Activated CD4-positive, alpha-beta T cell treated with anti-CD3 and anti-CD28 coated beads, Interleukin-2, amount 10 ng/mL, durations not matched to agents 7 days and 5 days (primary cell): ENCODE data around the gene GOLGA6D. TPM values are rescaled to one million over a fixed set of nuclear protein-coding genes. Genes with fewer than 3 reads are reported as not detected.
"Not testable (repeated sequence)": the region's sequence is repeated elsewhere in the genome, so short reads cannot be mapped to it uniquely, and the experiment has no call there.

Experiments used
- CTCF ChIA-PET: fragments of 350-600 bp; sonication (Branson Sonifier 250); formaldehyde crosslinking; loops from one replicate; lab custom pipeline; 2021; ENCODE audit warnings: antibody characterized with exemption; lab: Charles Lee
- POLR2A ChIA-PET: fragments of 350-600 bp; sonication (Branson Sonifier 250); formaldehyde crosslinking; loops from one replicate; lab custom pipeline; 2021; ENCODE audit warnings: antibody characterized with exemption; lab: Charles Lee
- DNase-seq: peaks from one replicate; pipeline ENCODE4 v3.0.0-alpha.2; 2020
- H3K27ac Mint-ChIP-seq: one replicate; pipeline ENCODE4 v1.8.0; 2021; ENCODE audit warnings: mild to moderate bottlenecking, moderate library complexity, mixed read lengths
- H3K27me3 Mint-ChIP-seq: one replicate; pipeline ENCODE4 v1.8.0; 2021; ENCODE audit warnings: mixed read lengths
- H3K36me3 Mint-ChIP-seq: one replicate; pipeline ENCODE4 v1.8.0; 2021; ENCODE audit warnings: low read depth, mixed read lengths
- H3K4me1 Mint-ChIP-seq: one replicate; pipeline ENCODE4 v1.8.0; 2021; ENCODE audit warnings: mixed read lengths
- H3K4me3 Mint-ChIP-seq: one replicate; pipeline ENCODE4 v1.8.0; 2021; ENCODE audit warnings: mild to moderate bottlenecking, moderate library complexity, mixed read lengths
- H3K9me3 Mint-ChIP-seq: one replicate; pipeline ENCODE4 v1.8.0; 2021; ENCODE audit warnings: mixed read lengths
- total RNA-seq, 2 experiments: library from RNA; stranded (reverse); gene quantifications; one replicate each; pipeline ENCODE4 v1.2.3, GENCODE V29; 2021

GOLGA6D gene
- total RNA-seq, 2 experiments from 2014 or later, result not detected

GRCh38 chr15:75302753-75303152, 20.1 kb downstream of the GOLGA6D start:
- POLR2A ChIA-PET, H3K9me3 Mint-ChIP-seq, H3K27ac Mint-ChIP-seq, CTCF ChIA-PET, H3K36me3 Mint-ChIP-seq, H3K4me3 Mint-ChIP-seq, DNase-seq, H3K4me1 Mint-ChIP-seq: not testable (repeated sequence)
- peaks cover 28% of the 10 kb centered on the region for H3K27me3 Mint-ChIP-seq

GRCh38 chr15:75306188-75306587, 23.6 kb downstream of the GOLGA6D start:
- Mint-ChIP-seq H3K36me3 (no peaks in the 10 kb centered on the region), H3K27ac (no peak overlapping the region), H3K27me3 (peaks cover 37% of the 10 kb centered on the region), H3K9me3 (no peaks in the 10 kb centered on the region), H3K4me1 (peaks cover 9% of the 10 kb centered on the region), H3K4me3 (no peak overlapping the region)
- DNase-seq, result no peak
- ChIA-PET CTCF (interaction anchor here (1.1 kb wide), 1 partner anchor 37 kb away, joined by 3 read pairs; no protein-coding TSS in a partner anchor), POLR2A (no interaction called here)

- Mint-ChIP-seq H3K27ac (no peak overlapping the region), H3K4me1 (peaks cover 13% of the 10 kb centered on the region), H3K27me3 (peaks cover 39% of the 10 kb centered on the region), H3K4me3 (no peak overlapping the region), H3K36me3 (no peaks in the 10 kb centered on the region), H3K9me3 (no peaks in the 10 kb centered on the region)
- peak; percentile 22 for DNase-seq
- ChIA-PET POLR2A (interaction anchor here (0.6 kb wide), 1 partner anchor 255 kb away, joined by 4 read pairs; no protein-coding TSS in a partner anchor), CTCF (interaction anchor here (0.6 to 1.3 kb wide), 2 partner anchors 278 to 297 kb away, joined by 4 read pairs; no protein-coding TSS in a partner anchor)
Measured at GRCh38 chr15:75307778-75308390, 25.2 kb downstream of the GOLGA6D start.

GRCh38 chr15:75309711-75310110, 27.1 kb downstream of the GOLGA6D start:
- Mint-ChIP-seq H3K36me3 (no peaks in the 10 kb centered on the region), H3K4me1 (peaks cover 5% of the 10 kb centered on the region), H3K27ac (no peak overlapping the region), H3K27me3 (peaks cover 28% of the 10 kb centered on the region), H3K4me3 (no peak overlapping the region), H3K9me3 (no peaks in the 10 kb centered on the region)
- ChIA-PET POLR2A (no interaction called here), CTCF (no interaction called here)
- no peak for DNase-seq

- H3K4me3 Mint-ChIP-seq, POLR2A ChIA-PET, CTCF ChIA-PET, H3K9me3 Mint-ChIP-seq, H3K4me1 Mint-ChIP-seq, DNase-seq, H3K27ac Mint-ChIP-seq, H3K36me3 Mint-ChIP-seq: not testable (repeated sequence)
- H3K27me3 Mint-ChIP-seq, result peaks cover 13% of the 10 kb centered on the region
Measured at GRCh38 chr15:75312548-75312947, 29.9 kb downstream of the GOLGA6D start.

- CTCF ChIA-PET, result interaction anchor here (0.6 kb wide), 1 partner anchor 542 kb away, joined by 3 read pairs; no protein-coding TSS in a partner anchor
- no peaks in the 10 kb centered on the region for H3K36me3 Mint-ChIP-seq
Measured at GRCh38 chr15:75313116-75313845, 30.6 kb downstream of the GOLGA6D start.

GRCh38 chr15:75314552-75315290, 32.1 kb downstream of the GOLGA6D start:
- no peak for DNase-seq
- H3K36me3 Mint-ChIP-seq, result no peaks in the 10 kb centered on the region
- ChIA-PET POLR2A (no interaction called here), CTCF (no interaction called here)
- H3K4me1 Mint-ChIP-seq, result peaks cover 4% of the 10 kb centered on the region
- no peaks in the 10 kb centered on the region for H3K9me3 Mint-ChIP-seq
- no peak overlapping the region for H3K4me3 Mint-ChIP-seq
- H3K27ac Mint-ChIP-seq, result no peak overlapping the region
- H3K27me3 Mint-ChIP-seq, result peaks cover 6% of the 10 kb centered on the region

More at GRCh38 chr15:75313116-75313845, 30.6 kb downstream of the GOLGA6D start:
- H3K27me3 Mint-ChIP-seq, result peaks cover 11% of the 10 kb centered on the region
- no peaks in the 10 kb centered on the region for H3K9me3 Mint-ChIP-seq
- no peak overlapping the region for H3K27ac Mint-ChIP-seq
- POLR2A ChIA-PET, result no interaction called here
- DNase-seq, result no peak
- no peak overlapping the region for H3K4me3 Mint-ChIP-seq
- peaks cover 4% of the 10 kb centered on the region for H3K4me1 Mint-ChIP-seq

- H3K36me3 Mint-ChIP-seq, H3K4me1 Mint-ChIP-seq, H3K27me3 Mint-ChIP-seq, CTCF ChIA-PET, POLR2A ChIA-PET, H3K27ac Mint-ChIP-seq, DNase-seq, H3K4me3 Mint-ChIP-seq, H3K9me3 Mint-ChIP-seq: not testable (repeated sequence)
Measured at GRCh38 chr15:75319231-75319897, 36.7 kb downstream of the GOLGA6D start.

GRCh38 chr15:75321711-75322110, 39.1 kb downstream of the GOLGA6D start:
- DNase-seq, result no peak
- H3K4me1 Mint-ChIP-seq, result no peaks in the 10 kb centered on the region
- H3K27ac Mint-ChIP-seq, result no peak overlapping the region
- H3K27me3 Mint-ChIP-seq, result peaks cover 8% of the 10 kb centered on the region
- ChIA-PET CTCF (interaction anchor here (0.6 kb wide), 1 partner anchor 137 kb away, joined by 3 read pairs; no protein-coding TSS in a partner anchor), POLR2A (interaction anchor here (0.6 kb wide), 1 partner anchor 13 kb away, joined by 4 read pairs; no protein-coding TSS in a partner anchor)
- H3K4me3 Mint-ChIP-seq, result no peak overlapping the region
- no peaks in the 10 kb centered on the region for H3K9me3 Mint-ChIP-seq
- H3K36me3 Mint-ChIP-seq, result no peaks in the 10 kb centered on the region

- no peaks in the 10 kb centered on the region for H3K9me3 Mint-ChIP-seq
- H3K4me3 Mint-ChIP-seq, result no peak overlapping the region
- POLR2A ChIA-PET, result no interaction called here
- no peaks in the 10 kb centered on the region for H3K36me3 Mint-ChIP-seq
- peaks cover 7% of the 10 kb centered on the region for H3K27me3 Mint-ChIP-seq
- no peaks in the 10 kb centered on the region for H3K4me1 Mint-ChIP-seq
- no peak overlapping the region for H3K27ac Mint-ChIP-seq
- DNase-seq, result no peak
- CTCF ChIA-PET, result no interaction called here
Measured at GRCh38 chr15:75325922-75326321, 43.3 kb downstream of the GOLGA6D start.

- H3K36me3 Mint-ChIP-seq, result no peaks in the 10 kb centered on the region
- no peaks in the 10 kb centered on the region for H3K9me3 Mint-ChIP-seq
- CTCF ChIA-PET, result interaction anchor here (0.6 kb wide), 1 partner anchor 327 kb away, joined by 3 read pairs; no protein-coding TSS in a partner anchor
- H3K27me3 Mint-ChIP-seq, result peaks cover 4% of the 10 kb centered on the region
- H3K4me1 Mint-ChIP-seq, result no peaks in the 10 kb centered on the region
- no peak overlapping the region for H3K4me3 Mint-ChIP-seq
- DNase-seq, result no peak
- no peak overlapping the region for H3K27ac Mint-ChIP-seq
- POLR2A ChIA-PET, result no interaction called here
Measured at GRCh38 chr15:75327005-75327404, 44.4 kb downstream of the GOLGA6D start.

GRCh38 chr15:75327491-75327890, 44.9 kb downstream of the GOLGA6D start:
- no peak for DNase-seq
- POLR2A ChIA-PET, result no interaction called here
- H3K9me3 Mint-ChIP-seq, result no peaks in the 10 kb centered on the region
- peaks cover 4% of the 10 kb centered on the region for H3K27me3 Mint-ChIP-seq
- H3K4me3 Mint-ChIP-seq, result no peak overlapping the region
- CTCF ChIA-PET, result no interaction called here
- H3K4me1 Mint-ChIP-seq, result no peaks in the 10 kb centered on the region
- H3K36me3 Mint-ChIP-seq, result no peaks in the 10 kb centered on the region
- H3K27ac Mint-ChIP-seq, result no peak overlapping the region
